Adrenal gland (tissue), 19 donors: ENCODE measurements around the gene MBL2. TPM values are rescaled to one million over a fixed set of nuclear protein-coding genes. Genes with fewer than 3 reads are reported as not detected.

ENCODE experiments used
- DNase-seq, 7 donors: peaks; one replicate each; pipeline ENCODE4 v3.0.0-alpha.2; 2019 to 2020
- H3K27ac ChIP-seq, 5 donors: fragments of 200-600 bp; sonication (generic) in 4 of 5; 1 replicate in 3 of 5; 2 replicates in 2 of 5; pipeline versions ENCODE4 v1.5.1 to v1.8.0; 2016 to 2020; ENCODE audit warnings: mild to moderate bottlenecking in 1 of 5
- H3K27me3 ChIP-seq: fragments of 200-600 bp; 2 replicates; pipeline ENCODE4 v1.8.0; 2021
- H3K36me3 ChIP-seq, 2 donors: fragments of 200-600 bp; replicated peaks in 1 of 2; 1 replicate in 1 of 2; 2 replicates in 1 of 2; pipeline versions ENCODE4 v1.5.1 to v1.8.0; 2018 to 2022
- H3K4me1 ChIP-seq, 2 donors: fragments of 200-600 bp; replicated peaks in 1 of 2; 1 replicate in 1 of 2; 2 replicates in 1 of 2; pipeline versions ENCODE4 v1.5.1 to v1.8.0; 2018 to 2021
- H3K4me3 ChIP-seq, 4 donors: fragments of 200-600 bp; sonication (generic) in 3 of 4; one replicate each; pipeline ENCODE4 v1.5.1; 2016 to 2018
- H3K9me3 ChIP-seq, 3 donors: fragments of 200-600 bp; sonication (generic) in 1 of 3; replicated peaks in 1 of 3; 1 replicate in 2 of 3; 2 replicates in 1 of 3; pipeline versions ENCODE4 v1.5.1 to v1.8.0; 2016 to 2021
- CTCF ChIP-seq, 6 experiments: fragments of 450-650 bp in 4 of 6; fragments of 200-600 bp in 2 of 6; sonication (generic) in 1 of 6; IDR thresholded peaks; 1 replicate in 5 of 6; 2 replicates in 1 of 6; pipeline versions ENCODE4 v1.5.1 to v1.8.0; 2016 to 2021; ENCODE audit warnings: antibody characterized with exemption in 6 of 6, mild to moderate bottlenecking in 2 of 6, moderate library complexity in 1 of 6
- POLR2A ChIP-seq, 2 donors: fragments of 450-650 bp; IDR thresholded peaks; one replicate each; pipeline ENCODE4 v1.6.1; 2017; ENCODE audit warnings: antibody characterized with exemption in 2 of 2, mild to moderate bottlenecking in 2 of 2, moderate library complexity in 1 of 2
- WGBS, 4 donors: extraction: QIAGEN DNeasy Blood & Tissue Kit in 2 of 4; methylation state at CpG; one replicate each; pipeline versions ENCODE4 v1.1.5 to v1.1.7; 2013 to 2017; 5-methylcytosine and 5-hydroxymethylcytosine counted together
- intact Hi-C, 2 donors: fragments of 100-400 bp; cut with DNase I; formaldehyde crosslinking; loops; one replicate each; pipeline versions ENCODE4 v1.14.1 to v1.15.0; 2022 to 2023
- long read RNA-seq, 10 donors: library from polyadenylated mRNA in 3 of 10; unstranded in 2 of 10; stranded (forward) in 1 of 10; transcript quantifications; one replicate each; pipeline ENCODE4 v2.0.0 and lab custom pipeline, GENCODE V29; 2021 to 2026
- polyA plus RNA-seq, 3 donors: library from polyadenylated mRNA; stranded (reverse); fragments of 200-250 nt in 2 of 3; fragments of 350-450 nt in 1 of 3; fragmentation: Illumina TruSeq in 1 of 3; extraction: RNeasy Lipid Tissue Mini Kit (QIAGEN cat#74804) in 1 of 3; gene quantifications; one replicate each; pipeline ENCODE4 v1.2.3, GENCODE V29; 2013 to 2014
- total RNA-seq, 9 donors: library from RNA; depleted of rRNA in 4 of 9; stranded (reverse); fragments of >200 nt in 4 of 9; fragments of 120-200 nt in 1 of 9; fragmentation: NEBNext Ultra II Directional in 1 of 9; extraction: Animal tissue kit (Norgen Biotek cat#: 25700) in 1 of 9; gene quantifications; one replicate each; pipeline versions ENCODE4 v1.1.0 to v1.2.4, GENCODE V29; 2013 to 2023
- donor health status: healthy with polysubstance abuse.
- donor health status: Bipolar disorder and iron deficiency.
- donor health status: DM: yes; HTN: yes; CAD: no.
- donor health status: DM: no; HTN: no; CAD: no.
- donor health status: DM: no; HTN: no; CAD: no.
- donor health status: DM: yes; HTN: yes; CAD: no.

Gene MBL2
- total RNA-seq, result 1 to 10 TPM in 1 of 9 donors, under 1 TPM in 2, not detected in 6; 0.07 to 3.7 (median 0.08) TPM
- under 1 TPM in 1 of 3 donors, not detected in 2; 0.04 TPM for polyA plus RNA-seq
- long read RNA-seq, donor 1, result 0 reads
- long read RNA-seq, donor 2, result 0 reads
- long read RNA-seq, donor 3, result 0 reads
- long read RNA-seq, donor 4, result 0 reads
- long read RNA-seq, donor 5, result 0 reads
- long read RNA-seq, donor 6, result 0 reads
- long read RNA-seq, donor 7, result 0 reads
- long read RNA-seq, donor 8, result 0 reads
- long read RNA-seq, donor 9, result 0 reads
- long read RNA-seq, donor 10, result 0 reads

DNA sequence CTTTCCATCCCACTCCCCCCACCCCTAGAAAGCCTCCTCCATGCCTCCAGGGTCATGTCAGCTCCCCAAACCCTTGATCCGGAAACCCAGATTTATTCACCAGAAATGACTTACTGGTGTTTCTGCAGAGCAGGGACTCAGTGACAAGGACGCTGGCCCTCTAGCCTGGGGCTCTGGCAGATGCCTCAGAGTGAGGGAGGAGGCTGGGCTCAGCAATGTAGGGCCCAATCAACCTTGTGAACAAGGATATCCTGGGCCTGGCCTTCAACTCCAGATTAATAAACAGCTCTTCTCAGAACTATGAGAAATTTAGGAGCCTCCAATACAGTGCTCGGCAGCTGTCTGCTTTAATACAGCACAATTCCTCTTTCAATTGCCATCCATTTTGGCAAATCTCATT lies at the start of gene MBL2:
MBL2 (minus strand) TSS at position 162 of the 400 bp plus-strand sequence. CDS start 1,149 bp downstream, outside the sequence.
- no peak within 1 kb of the TSS for H3K27ac ChIP-seq
- 62 to 70% (median 66%) methylated on average over 2 to 3 of the region's 3 CpGs for WGBS, 4 donors

GRCh38 chr10:52820309-52820708 lies 47.7 kb upstream of the MBL2 start:
- Histone ChIP-seq H3K27ac (no peak overlapping the region), H3K9me3 (no peaks in the 10 kb centered on the region), H3K4me1 (no peaks in the 10 kb centered on the region), H3K27me3 (no peaks in the 10 kb centered on the region), H3K4me3 (no peak overlapping the region), H3K36me3 (no peaks in the 10 kb centered on the region)
- no peak for TF ChIP-seq POLR2A (IDR thresholded peaks at IDR 0.05)
- TF ChIP-seq CTCF (IDR thresholded peaks at IDR 0.05), result no peak
- intact Hi-C loops, result no loop called here
- WGBS, 4 donors, result 55 to 81% (median 63%) methylated on average over 1 of the region's 1 CpG
- DNase-seq, result no peak

More for the DNA sequence above, at the start of gene MBL2:
- Histone ChIP-seq H3K4me1 (no peaks in the 10 kb centered on the region), H3K4me3 (no peak within 1 kb of the TSS), H3K36me3 (no peaks in the 10 kb centered on the region), H3K9me3 (no peaks in the 10 kb centered on the region), H3K27me3 (no peaks in the 10 kb centered on the region)
- TF ChIP-seq POLR2A (IDR thresholded peaks at IDR 0.05) (no peak), CTCF (IDR thresholded peaks at IDR 0.05) (no peak)
- DNase-seq, result no peak
- intact Hi-C loops, result no loop called here

- no peaks in the 10 kb centered on the region for H3K27me3 ChIP-seq
- no peaks in the 10 kb centered on the region for H3K4me1 ChIP-seq
- no peak overlapping the region for H3K27ac ChIP-seq
- intact Hi-C loops, result no loop called here
- DNase-seq, result no peak
- H3K4me3 ChIP-seq, result no peak overlapping the region
- H3K9me3 ChIP-seq, result no peaks in the 10 kb centered on the region
- H3K36me3 ChIP-seq, result no peaks in the 10 kb centered on the region
- peak in 3 of 6 experiments; percentile 14 to 21 (median 20) for TF ChIP-seq CTCF (IDR thresholded peaks at IDR 0.05)
- no peak for TF ChIP-seq POLR2A (IDR thresholded peaks at IDR 0.05)
- WGBS, 4 donors, result 49 to 58% (median 52%) methylated on average over 3 of the region's 3 CpGs
Observed at GRCh38 chr10:52818019-52818418, 45.4 kb upstream of the MBL2 start.

DNA sequence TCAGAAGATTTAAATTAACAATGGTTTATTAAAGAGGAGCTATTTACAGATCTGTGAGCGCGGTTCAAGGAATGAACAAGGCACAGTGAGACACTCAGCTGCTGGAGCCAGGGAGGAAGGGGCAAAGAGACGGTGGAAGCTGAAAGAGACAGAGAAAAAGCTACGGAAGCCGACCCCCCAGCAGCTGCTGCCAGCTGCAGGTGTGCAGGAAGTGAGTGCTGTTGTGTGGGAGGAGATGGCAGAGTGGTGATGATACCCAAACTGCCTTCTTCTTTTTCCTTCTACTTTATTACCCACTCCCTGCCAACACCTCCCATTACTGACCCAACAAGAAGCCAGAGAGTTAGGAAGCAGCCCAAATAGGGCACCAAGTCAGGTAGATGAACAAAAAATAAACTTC lies 41.9 kb upstream of the MBL2 start:
- H3K9me3 ChIP-seq, result no peaks in the 10 kb centered on the region
- no peaks in the 10 kb centered on the region for H3K36me3 ChIP-seq
- no peak overlapping the region for H3K27ac ChIP-seq
- intact Hi-C loops, result no loop called here
- no peaks in the 10 kb centered on the region for H3K4me1 ChIP-seq
- H3K4me3 ChIP-seq, result no peak overlapping the region
- no peaks in the 10 kb centered on the region for H3K27me3 ChIP-seq
- DNase-seq, result no peak
- TF ChIP-seq CTCF (IDR thresholded peaks at IDR 0.05), result no peak
- no peak for TF ChIP-seq POLR2A (IDR thresholded peaks at IDR 0.05)
- 65 to 72% (median 68%) methylated on average over 5 of the region's 5 CpGs for WGBS, 4 donors
